H9 (cell line): Measurements from ENCODE around the gene ANKRD44. TPM values are rescaled to one million over a fixed set of nuclear protein-coding genes. Genes with fewer than 3 reads are reported as not detected.

Experiments used
- DNase-seq: peaks from one replicate; pipeline ENCODE4 v3.0.0-alpha.2; 2017
- H2AFZ ChIP-seq: one replicate; pipeline ENCODE4 v1.6.1; 2013; ENCODE audit warnings: mild to moderate bottlenecking, low read length, control low read depth, moderate library complexity
- H2AK5ac ChIP-seq: 2 replicates; pipeline ENCODE4 v1.6.1; 2013; ENCODE audit warnings: low read length, control low read depth, mixed read lengths; ENCODE audit not compliant: insufficient read length
- H2BK120ac ChIP-seq: one replicate; pipeline ENCODE4 v1.6.1; 2013; ENCODE audit warnings: low read depth, mild to moderate bottlenecking, low read length, control low read depth, inconsistent platforms; ENCODE audit not compliant: poor library complexity, severe bottlenecking
- H2BK12ac ChIP-seq: 2 replicates; pipeline ENCODE4 v1.6.1; 2013; ENCODE audit warnings: low read length, control low read depth, mixed read lengths, low read depth; ENCODE audit not compliant: insufficient read length
- H2BK15ac ChIP-seq: 2 replicates; pipeline ENCODE4 v1.6.1; 2013; ENCODE audit warnings: low read depth, low read length, control low read depth
- H2BK20ac ChIP-seq: one replicate; pipeline ENCODE4 v1.6.1; 2013; ENCODE audit warnings: low read depth, mild to moderate bottlenecking, low read length, control low read depth, inconsistent platforms; ENCODE audit not compliant: poor library complexity, severe bottlenecking
- H2BK5ac ChIP-seq: 2 replicates; pipeline ENCODE4 v1.6.1; 2013; ENCODE audit warnings: low read length, control low read depth, mixed read lengths; ENCODE audit not compliant: insufficient read length
- H3K14ac ChIP-seq: 2 replicates; pipeline ENCODE4 v1.6.1; 2013; ENCODE audit warnings: low read length, control low read depth; ENCODE audit not compliant: insufficient read depth
- H3K18ac ChIP-seq: 2 replicates; pipeline ENCODE4 v1.6.1; 2013; ENCODE audit warnings: low read depth, mild to moderate bottlenecking, mixed read lengths, low read length, control low read depth; ENCODE audit not compliant: insufficient read length
- H3K23ac ChIP-seq: 2 replicates; pipeline ENCODE4 v1.6.1; 2013; ENCODE audit warnings: low read length, control low read depth, mixed read lengths, low read depth; ENCODE audit not compliant: insufficient read length
- H3K23me2 ChIP-seq: 2 replicates; pipeline ENCODE4 v1.6.1; 2013; ENCODE audit warnings: low read depth, mild to moderate bottlenecking, mixed read lengths, low read length, control low read depth; ENCODE audit not compliant: insufficient read length, poor library complexity, severe bottlenecking
- H3K27ac ChIP-seq: 2 replicates; pipeline ENCODE4 v1.5.1; 2013; ENCODE audit warnings: low read length, control low read depth, mixed read lengths, low read depth; ENCODE audit not compliant: insufficient read length
- H3K27me3 ChIP-seq: 2 replicates; pipeline ENCODE4 v1.6.1; 2013; ENCODE audit warnings: low read length, control low read depth, inconsistent platforms; ENCODE audit not compliant: insufficient read depth
- H3K4ac ChIP-seq: 2 replicates; pipeline ENCODE4 v1.6.1; 2013; ENCODE audit warnings: low read depth, mild to moderate bottlenecking, control low read depth, inconsistent platforms, low read length, moderate library complexity
- H3K4me1 ChIP-seq: 2 replicates; pipeline ENCODE4 v1.6.1; 2013; ENCODE audit warnings: low read length, control low read depth, inconsistent platforms; ENCODE audit not compliant: insufficient read depth
- H3K4me2 ChIP-seq: 2 replicates; pipeline ENCODE4 v1.6.1; 2013; ENCODE audit warnings: low read length, control low read depth, mixed read lengths; ENCODE audit not compliant: insufficient read length, insufficient read depth
- H3K56ac ChIP-seq: 2 replicates; pipeline ENCODE4 v1.6.1; 2013; ENCODE audit warnings: low read depth, mild to moderate bottlenecking, mixed read lengths, low read length, control low read depth; ENCODE audit not compliant: insufficient read length
- H3K79me1 ChIP-seq: 2 replicates; pipeline ENCODE4 v1.6.1; 2013; ENCODE audit warnings: low read depth, mild to moderate bottlenecking, moderate library complexity, low read length, control low read depth, inconsistent platforms; ENCODE audit not compliant: insufficient read depth, poor library complexity, severe bottlenecking
- H3K79me2 ChIP-seq: 2 replicates; pipeline ENCODE4 v1.6.1; 2013; ENCODE audit warnings: low read length, control low read depth, inconsistent platforms; ENCODE audit not compliant: insufficient read depth
- H3K9ac ChIP-seq: 2 replicates; pipeline ENCODE4 v1.6.1; 2013; ENCODE audit warnings: low read length, control low read depth, mixed read lengths; ENCODE audit not compliant: insufficient read length; ENCODE audit errors: extremely low read depth
- H3K9me3 ChIP-seq: one replicate; pipeline ENCODE4 v1.6.1; 2013; ENCODE audit warnings: low read depth, low read length, inconsistent platforms; ENCODE audit not compliant: control insufficient read depth
- H3T11ph ChIP-seq: one replicate; pipeline ENCODE4 v1.6.1; 2013; ENCODE audit warnings: mild to moderate bottlenecking, low read length, control low read depth, inconsistent platforms
- H4K20me1 ChIP-seq: one replicate; pipeline ENCODE4 v1.6.1; 2013; ENCODE audit not compliant: control insufficient read depth, insufficient read length, insufficient read depth
- H4K5ac ChIP-seq: 2 replicates; pipeline ENCODE4 v1.6.1; 2013; ENCODE audit warnings: low read depth, mild to moderate bottlenecking, mixed read lengths, low read length, control low read depth; ENCODE audit not compliant: insufficient read length
- H4K8ac ChIP-seq: replicated peaks from 2 replicates; pipeline ENCODE4 v1.6.1; 2013; ENCODE audit warnings: low read length, control low read depth, mixed read lengths, low read depth; ENCODE audit not compliant: insufficient read length
- H4K91ac ChIP-seq: 2 replicates; pipeline ENCODE4 v1.6.1; 2013; ENCODE audit warnings: low read depth, mild to moderate bottlenecking, moderate library complexity, mixed read lengths, low read length, control low read depth; ENCODE audit not compliant: insufficient read length
- H3K27ac Mint-ChIP-seq, 3 experiments: 2 replicates in 2 of 3; 3 replicates in 1 of 3; pipeline ENCODE4 v1.8.0; 2020 to 2021; ENCODE audit warnings: mixed read lengths in 3 of 3, mild to moderate bottlenecking in 1 of 3, moderate library complexity in 1 of 3
- H3K27me3 Mint-ChIP-seq: 2 replicates; pipeline ENCODE4 v1.8.0; 2021; ENCODE audit warnings: low read depth, mild to moderate bottlenecking, moderate library complexity, mixed read lengths
- H3K36me3 Mint-ChIP-seq, 3 experiments: 2 replicates in 2 of 3; 3 replicates in 1 of 3; pipeline ENCODE4 v1.8.0; 2020 to 2021; ENCODE audit warnings: low read depth in 3 of 3, mixed read lengths in 3 of 3; ENCODE audit not compliant: insufficient read depth in 1 of 3
- H3K4me1 Mint-ChIP-seq, 2 experiments: 2 replicates each; pipeline ENCODE4 v1.8.0; 2020; ENCODE audit warnings: mixed read lengths in 2 of 2
- H3K4me3 Mint-ChIP-seq, 2 experiments: 2 replicates in 1 of 2; 3 replicates in 1 of 2; pipeline ENCODE4 v1.8.0; 2020 to 2021; ENCODE audit warnings: mild to moderate bottlenecking in 2 of 2, mixed read lengths in 2 of 2, moderate library complexity in 1 of 2
- H3K9me3 Mint-ChIP-seq, 2 experiments: 2 replicates in 1 of 2; 3 replicates in 1 of 2; pipeline ENCODE4 v1.8.0; 2020; ENCODE audit warnings: mild to moderate bottlenecking in 2 of 2, mixed read lengths in 2 of 2, moderate library complexity in 1 of 2
- CTCF ChIP-seq: fragments of 200-600 bp; sonication (generic); conservative IDR thresholded peaks from 3 replicates; pipeline ENCODE4 v1.8.0; 2021; ENCODE audit warnings: antibody characterized with exemption, mild to moderate bottlenecking
- WGBS: extraction: QIAGEN DNeasy Blood & Tissue Kit; methylation state at CpG from one replicate; pipeline ENCODE4 v1.1.7; 2013; ENCODE audit warnings: missing lambda C conversion rate, low lambda C conversion rate, mixed read lengths; ENCODE audit not compliant: insufficient read length; ENCODE audit errors: extremely low coverage; 5-methylcytosine and 5-hydroxymethylcytosine counted together
- total RNA-seq: library from RNA; stranded (reverse); gene quantifications from 2 replicates; pipeline ENCODE4 v1.2.1, GENCODE V29; 2021

Gene ANKRD44
- total RNA-seq, 1 experiment from 2014 or later: 1.9 TPM

- H3K27me3 Mint-ChIP-seq: no peaks in the 10 kb centered on the region
- Histone ChIP-seq H3K9ac (no peak overlapping the region), H3K27me3 (no peaks in the 10 kb centered on the region), H2BK15ac (no peak overlapping the region), H3K23ac (no peak overlapping the region), H2BK120ac (no peak overlapping the region), H3T11ph (no peak overlapping the region), H3K79me2 (no peaks in the 10 kb centered on the region), H2BK5ac (no peak overlapping the region), H4K5ac (no peak overlapping the region), H3K18ac (no peak overlapping the region), H3K27ac (no peak overlapping the region), H3K4me1 (peaks cover 4% of the 10 kb centered on the region; the same call in 1 of the 2 replicates), H2AK5ac (no peak overlapping the region), H3K4me2 (no peak overlapping the region), H3K79me1 (no peaks in the 10 kb centered on the region), H2AFZ (no peak overlapping the region), H3K9me3 (no peaks in the 10 kb centered on the region), H4K91ac (no peak overlapping the region), H4K20me1 (no peaks in the 10 kb centered on the region), H2BK20ac (no peak overlapping the region), H2BK12ac (no peak overlapping the region), H4K8ac (no peak overlapping the region), H3K56ac (no peak overlapping the region), H3K23me2 (no peaks in the 10 kb centered on the region), H3K14ac (no peak overlapping the region), H3K4ac (no peak overlapping the region)
- no peak for TF ChIP-seq CTCF
- no CpG with 5 or more reads among the region's 5 CpGs for WGBS
- no peaks in the 10 kb centered on the region; a peak in 1 of 5 replicates for H3K9me3 Mint-ChIP-seq
- no peak for DNase-seq
- H3K36me3 Mint-ChIP-seq: no peaks in the 10 kb centered on the region
- H3K27ac Mint-ChIP-seq: peak overlapping the region in 2 of 3 experiments; percentile 20 to 92; a peak in 2 of 7 replicates
- peaks cover 34 to 38% of the 10 kb centered on the region in 2 experiments for H3K4me1 Mint-ChIP-seq
- H3K4me3 Mint-ChIP-seq: no peak overlapping the region
Observed at GRCh38 chr2:196957442-196957841, 353.1 kb downstream of the ANKRD44 start.
